Retinal pigment epithelial cell (primary cell): ENCODE measurements around the gene ITGA6.

Experiments used
- DNase-seq: peaks from one replicate; pipeline ENCODE4 v3.0.0-alpha.2; 2010; ENCODE audit warnings: low read depth
- H3K4me3 ChIP-seq: 2 replicates; pipeline ENCODE4 v1.5.1; 2011; ENCODE audit warnings: mild to moderate bottlenecking, low read length, control low read depth, moderate library complexity
- CTCF ChIP-seq: conservative IDR thresholded peaks from 2 replicates; pipeline ENCODE4 v1.5.1; 2011; ENCODE audit warnings: low read depth, low read length, control low read depth, inconsistent platforms

ITGA6 gene

GRCh38 chr2:172552547-172553291 lies 125.3 kb downstream of the ITGA6 start:
- no peak for TF ChIP-seq CTCF
- no peak overlapping the region for H3K4me3 ChIP-seq
- DNase-seq, result peak; percentile 41

- DNase-seq, result no peak
- H3K4me3 ChIP-seq, result peak overlapping the region; percentile 83
- TF ChIP-seq CTCF, result no peak
Measured at GRCh38 chr2:172554352-172555271, 127.2 kb downstream of the ITGA6 start.

GRCh38 chr2:172555272-172555521 lies 127.8 kb downstream of the ITGA6 start:
- TF ChIP-seq CTCF, result no peak
- no peak for DNase-seq
- H3K4me3 ChIP-seq, result peak overlapping the region; percentile 83
